Islet precursor cell (in vitro differentiated cells): ENCODE measurements around the gene POLR2F.
"Not testable (repeated sequence)": the region's sequence is repeated elsewhere in the genome, so short reads cannot be mapped to it uniquely, and the experiment has no call there.

Experiments
- DNase-seq: peaks from one replicate; pipeline ENCODE4 v3.0.0-alpha.2; 2018

Gene POLR2F

DNA sequence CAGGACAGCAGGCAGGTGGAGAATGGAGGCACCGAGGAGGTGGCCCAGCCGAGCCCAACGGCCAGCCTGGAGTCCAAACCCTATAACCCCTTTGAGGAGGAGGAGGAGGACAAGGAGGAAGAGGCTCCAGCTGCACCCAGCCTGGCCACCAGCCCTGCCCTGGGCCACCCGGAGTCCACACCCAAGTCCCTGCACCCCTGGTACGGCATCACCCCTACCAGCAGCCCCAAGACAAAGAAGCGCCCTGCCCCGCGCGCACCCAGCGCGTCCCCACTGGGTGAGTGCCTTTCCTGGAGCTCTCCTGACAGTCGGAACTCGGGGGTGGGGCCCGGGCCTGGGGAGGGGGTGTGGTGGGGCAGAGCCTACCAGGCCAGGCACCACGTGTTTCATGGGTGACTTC lies 27.7 kb upstream of the POLR2F start:
- DNase-seq = no peak

- DNase-seq = no peak
These were observed 27.1 kb upstream of the POLR2F start for GRCh38 chr22:37926358-37926757.

DNA sequence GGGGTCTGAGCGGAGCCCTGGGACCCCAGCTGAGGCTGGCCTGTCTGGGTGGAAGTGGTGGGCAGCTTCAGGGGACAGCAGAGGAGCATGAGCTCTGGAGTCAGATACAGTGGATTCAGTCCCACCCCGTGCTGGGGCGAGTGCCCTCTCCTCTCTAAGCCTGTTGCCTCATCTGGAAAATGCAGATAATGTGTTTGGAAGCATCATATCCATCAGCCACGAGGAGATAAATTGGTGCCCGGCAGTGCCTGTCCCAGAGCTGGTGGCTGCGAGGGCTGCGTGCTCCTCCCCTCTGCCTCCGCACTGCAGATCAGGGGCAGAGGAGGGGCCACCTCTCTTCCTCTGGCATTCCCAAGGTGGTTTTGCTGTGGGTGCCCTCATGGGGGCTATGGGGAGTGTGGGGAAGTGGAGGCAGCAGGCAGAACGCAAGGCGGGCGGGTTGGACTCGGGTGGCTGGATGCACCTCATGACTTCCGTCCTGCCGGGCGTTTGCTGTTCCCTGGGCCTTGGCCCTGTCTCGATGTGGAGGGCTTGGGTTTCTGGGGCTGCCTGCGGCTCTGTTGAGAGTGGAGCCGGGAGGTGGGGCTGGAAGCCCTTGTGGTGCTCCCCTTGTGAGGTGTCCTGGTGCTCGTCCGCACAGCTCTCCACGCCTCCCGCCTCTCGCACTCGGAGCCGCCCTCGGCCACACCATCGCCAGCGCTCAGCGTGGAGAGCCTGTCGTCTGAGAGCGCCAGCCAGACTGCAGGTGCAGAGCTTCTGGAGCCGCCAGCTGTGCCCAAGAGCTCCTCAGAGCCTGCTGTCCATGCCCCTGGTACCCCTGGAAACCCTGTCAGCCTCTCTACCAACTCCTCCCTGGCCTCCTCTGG lies 26.5 kb upstream of the POLR2F start:
- no peak for DNase-seq

GRCh38 chr22:37927637-37927936 lies 25.9 kb upstream of the POLR2F start:
- DNase-seq = no peak

DNA sequence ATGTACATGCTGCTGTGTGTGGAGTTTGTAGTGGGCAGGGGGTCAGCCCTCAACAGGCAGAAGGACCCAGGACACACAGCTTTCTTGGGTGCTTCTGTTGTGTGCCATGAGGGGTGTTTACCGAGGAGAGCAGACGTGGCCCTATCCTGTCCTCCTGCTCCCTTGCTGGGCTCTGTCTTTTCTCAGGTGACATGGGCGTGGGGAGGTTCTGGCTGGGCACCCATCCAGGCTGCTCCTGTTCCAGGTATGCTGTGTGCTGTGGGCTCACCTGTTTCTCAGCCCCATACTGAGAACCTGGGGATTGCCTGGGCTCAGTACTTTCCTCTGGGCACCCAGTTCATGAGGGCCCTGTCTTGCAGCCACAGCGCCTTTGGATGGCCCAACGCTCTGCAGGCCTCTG lies 24.1 kb upstream of the POLR2F start:
- no peak for DNase-seq

- DNase-seq = peak; percentile 72
These were observed 23.1 kb upstream of the POLR2F start for GRCh38 chr22:37930270-37930951.

DNA sequence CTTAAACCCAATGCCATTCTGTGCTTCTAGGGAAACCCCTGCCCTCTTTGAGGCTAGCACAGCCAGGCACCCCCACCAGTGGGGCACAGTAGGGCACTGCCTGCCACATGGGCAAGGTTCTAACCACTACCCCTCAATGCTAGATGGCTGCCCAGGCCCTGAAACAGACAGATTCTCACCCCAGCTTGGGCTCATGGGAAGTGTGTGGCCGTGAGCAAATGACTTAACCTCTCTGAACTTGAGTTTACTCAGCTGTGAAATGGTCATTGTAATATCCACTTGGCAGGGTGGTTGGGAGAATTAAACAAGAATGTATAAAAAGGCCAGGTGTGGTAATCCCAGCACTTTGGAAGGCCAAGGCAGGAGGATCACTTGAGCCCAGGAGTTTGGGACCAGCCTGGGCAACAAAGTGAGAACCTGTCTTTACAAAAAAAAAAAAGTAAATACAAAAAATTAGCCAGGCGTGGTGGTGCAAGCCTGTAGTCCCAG lies 22.5 kb upstream of the POLR2F start:
- DNase-seq = no peak

- no peak for DNase-seq
These were observed 21.6 kb upstream of the POLR2F start for GRCh38 chr22:37931893-37932389.

DNA sequence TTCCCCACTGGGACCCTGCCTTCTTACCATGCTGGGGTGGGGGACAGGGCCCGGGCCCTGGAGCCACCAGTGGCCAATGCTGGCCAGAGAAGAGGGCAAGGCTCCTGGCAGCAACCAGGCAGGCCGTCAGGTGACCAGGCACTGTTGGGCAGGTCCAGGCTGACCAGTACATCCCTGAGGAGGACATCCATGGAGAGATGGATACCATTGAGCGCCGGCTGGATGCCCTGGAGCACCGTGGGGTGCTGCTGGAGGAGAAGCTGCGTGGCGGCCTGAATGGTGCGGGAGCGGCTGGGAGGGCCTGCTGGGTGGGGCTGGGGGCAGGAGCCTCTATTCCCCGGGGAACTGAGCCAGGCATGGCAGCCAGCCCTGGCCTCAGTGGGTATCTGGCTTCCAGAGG lies 21.1 kb upstream of the POLR2F start:
- DNase-seq = no peak

GRCh38 chr22:37932821-37933578 lies 20.5 kb upstream of the POLR2F start:
- DNase-seq = peak; percentile 71

DNA sequence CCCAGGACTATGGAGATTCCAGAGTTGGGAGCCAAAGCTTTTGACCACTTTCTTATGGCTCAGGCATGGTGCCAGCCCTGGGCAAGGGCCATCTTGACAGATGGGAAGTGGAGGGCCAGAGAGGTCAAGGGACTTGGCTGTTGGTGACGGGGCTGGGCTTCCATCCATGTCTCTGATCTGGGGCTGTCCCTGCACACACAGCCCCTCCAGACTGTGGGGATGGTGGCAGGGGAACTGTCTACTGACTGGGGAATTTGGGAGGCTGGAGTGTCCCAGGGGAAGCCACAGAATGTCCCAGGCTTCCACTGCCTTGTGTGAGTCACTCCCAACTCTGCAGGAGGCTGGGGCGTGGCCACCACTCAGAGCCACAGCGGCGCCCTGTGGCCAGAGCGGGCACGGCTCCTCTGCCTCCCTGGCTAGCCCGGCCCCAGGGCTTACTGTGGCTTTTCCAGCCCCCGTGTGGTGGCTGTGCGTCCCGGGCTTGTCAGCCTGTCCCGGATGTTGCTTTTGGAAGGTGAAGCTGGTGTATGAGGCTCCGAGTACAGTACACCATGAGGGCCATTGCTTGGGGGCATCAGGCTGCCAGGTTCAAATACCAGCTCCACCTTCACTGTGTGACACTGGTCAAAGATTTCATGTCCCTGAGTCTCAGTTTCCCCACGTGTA lies 19.7 kb upstream of the POLR2F start:
- DNase-seq = peak; percentile 98

DNA sequence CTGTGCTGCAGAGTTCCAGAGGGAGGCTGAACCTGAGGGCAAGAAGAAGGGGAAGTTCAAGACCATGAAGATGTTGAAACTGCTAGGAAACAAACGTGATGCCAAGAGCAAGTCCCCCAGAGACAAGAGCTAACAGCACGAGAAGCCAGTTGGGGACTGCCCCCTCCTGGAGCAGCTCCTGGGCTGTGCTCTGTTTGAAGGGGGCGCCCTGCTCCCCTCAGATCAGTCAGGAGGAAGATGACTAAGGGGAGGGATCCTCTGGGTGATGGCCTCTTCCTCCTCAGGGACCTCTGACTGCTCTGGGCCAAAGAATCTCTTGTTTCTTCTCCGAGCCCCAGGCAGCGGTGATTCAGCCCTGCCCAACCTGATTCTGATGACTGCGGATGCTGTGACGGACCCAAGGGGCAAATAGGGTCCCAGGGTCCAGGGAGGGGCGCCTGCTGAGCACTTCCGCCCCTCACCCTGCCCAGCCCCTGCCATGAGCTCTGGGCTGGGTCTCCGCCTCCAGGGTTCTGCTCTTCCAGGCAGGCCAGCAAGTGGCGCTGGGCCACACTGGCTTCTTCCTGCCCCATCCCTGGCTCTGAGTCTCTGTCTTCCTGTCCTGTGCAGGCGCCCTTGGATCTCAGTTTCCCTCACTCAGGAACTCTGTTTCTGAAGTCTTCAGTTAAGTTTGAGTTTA lies 12.7 kb upstream of the POLR2F start:
- no peak for DNase-seq

- DNase-seq = no peak
These were observed 11.4 kb upstream of the POLR2F start for GRCh38 chr22:37942133-37942532.

GRCh38 chr22:37943136-37943824 lies 10.2 kb upstream of the POLR2F start:
- DNase-seq = no peak

GRCh38 chr22:37943825-37944198 lies 9.7 kb upstream of the POLR2F start:
- DNase-seq = no peak

DNA sequence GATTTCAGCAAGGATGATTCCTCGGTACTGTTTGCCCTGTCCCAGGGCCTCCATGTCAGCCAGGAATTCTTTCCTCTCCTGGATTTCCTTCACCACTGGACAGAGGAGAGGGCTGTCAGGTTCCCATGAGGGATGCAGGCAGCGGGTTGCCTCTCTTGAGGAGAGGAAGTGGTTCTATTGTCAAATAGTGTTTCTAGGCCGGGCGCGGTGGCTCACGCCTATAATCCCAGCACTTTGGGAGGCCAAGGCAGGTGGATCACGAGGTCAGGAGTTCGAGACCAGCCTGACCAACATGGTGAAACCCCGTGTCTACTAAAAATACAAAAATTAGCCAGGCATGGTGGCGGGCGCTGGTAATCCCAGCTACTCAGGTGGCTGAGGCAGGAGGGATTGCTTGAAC lies 9.1 kb upstream of the POLR2F start:
- DNase-seq = not testable (repeated sequence)

- DNase-seq = not testable (repeated sequence)
These were observed 6.2 kb upstream of the POLR2F start for GRCh38 chr22:37947142-37947795.

DNA sequence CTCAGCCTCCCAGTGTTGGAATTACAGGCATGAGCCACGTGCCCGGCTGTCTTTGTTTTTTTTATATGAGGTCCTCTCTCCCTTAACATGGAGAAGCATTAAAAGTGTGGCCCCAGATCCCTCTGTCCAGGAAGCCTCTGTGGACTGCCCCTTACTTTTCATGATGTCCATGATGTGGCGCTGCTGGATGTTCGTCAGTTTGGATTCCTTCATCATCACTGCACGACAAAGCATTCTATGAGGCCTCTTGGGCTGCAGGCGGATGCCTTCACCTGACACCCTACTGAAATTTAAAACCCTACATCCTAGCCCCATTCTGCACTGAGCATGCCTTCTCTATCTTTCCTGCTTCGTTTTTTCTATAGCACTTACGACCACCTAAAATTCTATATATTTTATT lies 2.2 kb upstream of the POLR2F start:
- no peak for DNase-seq

DNA sequence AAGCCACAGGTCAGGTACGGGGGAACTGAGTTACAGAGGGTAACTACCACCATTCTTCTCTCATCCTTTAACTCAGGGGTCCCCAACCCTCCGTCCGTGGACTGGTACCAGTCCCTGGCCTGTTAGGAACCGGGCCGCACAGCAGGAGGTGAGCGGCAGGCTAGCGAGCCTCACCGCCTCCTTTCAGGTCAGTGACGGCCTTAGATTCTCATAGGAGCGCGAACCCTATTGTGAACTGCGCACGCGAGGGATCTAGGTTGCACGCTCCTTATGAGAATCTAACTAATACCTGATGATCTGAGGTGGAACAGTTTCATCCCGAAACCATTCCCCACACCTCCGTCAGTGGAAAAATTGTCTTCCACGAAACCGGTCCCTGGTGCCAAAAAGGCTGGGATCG lies 870 bp upstream of the POLR2F start:
- DNase-seq = not testable (repeated sequence)

DNA sequence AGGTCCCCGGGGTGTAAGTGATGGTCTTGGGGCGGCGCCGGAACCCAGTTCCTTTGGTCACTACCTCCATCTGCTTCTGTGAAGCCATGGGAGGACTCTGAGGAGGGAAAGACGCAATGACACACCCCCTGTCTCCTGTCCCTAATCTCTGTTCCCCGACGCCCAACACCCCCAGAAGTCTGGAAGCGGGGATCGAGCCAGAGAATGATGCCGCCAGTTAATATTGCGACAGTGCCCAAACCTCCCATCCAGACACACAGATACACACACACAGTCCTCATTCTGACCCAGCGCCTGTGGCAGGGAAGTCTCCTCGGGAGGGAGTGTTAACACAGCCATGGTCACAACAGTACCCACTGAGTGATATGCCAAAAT lies 450 bp upstream of the POLR2F start:
- DNase-seq = no peak

- no peak for DNase-seq
These were observed 1.2 kb downstream of the POLR2F start for GRCh38 chr22:37954686-37955085.
